WTC11 (cell line): ENCODE data around the gene SEC24C. TPM values are rescaled to one million over a fixed set of nuclear protein-coding genes. Genes with fewer than 3 reads are reported as not detected.
"Not testable (repeated sequence)": the region's sequence is repeated elsewhere in the genome, so short reads cannot be mapped to it uniquely, and the experiment has no call there.

Experiments
- ATAC-seq: fragments of 200-7000 bp; cut with Tn5 transposase; 2 replicates; pipeline ENCODE4 v1.10.0; 2021; ENCODE audit warnings: mild to moderate bottlenecking, moderate library complexity
- CTCF ChIA-PET: fragments of 300-600 bp; sonication (Branson Sonifier 250); formaldehyde crosslinking; loops from one replicate; lab custom pipeline; 2021; ENCODE audit warnings: antibody characterized with exemption; lab: Charles Lee
- POLR2A ChIA-PET: fragments of 350-600 bp; sonication (Branson Sonifier 250); formaldehyde crosslinking; loops from one replicate; lab custom pipeline; 2021; ENCODE audit warnings: antibody characterized with exemption; lab: Charles Lee
- DNase-seq: peaks from one replicate; pipeline ENCODE4 v3.0.0; 2021; ENCODE audit warnings: low spot score
- H3K27ac Mint-ChIP-seq: 2 replicates; pipeline ENCODE4 v1.8.0; 2021; ENCODE audit warnings: mixed read lengths
- H3K27me3 Mint-ChIP-seq: 2 replicates; pipeline ENCODE4 v1.8.0; 2021; ENCODE audit warnings: low read depth, mild to moderate bottlenecking, moderate library complexity, mixed read lengths
- H3K36me3 Mint-ChIP-seq: 2 replicates; pipeline ENCODE4 v1.8.0; 2021; ENCODE audit warnings: mixed read lengths
- H3K4me1 Mint-ChIP-seq: 2 replicates; pipeline ENCODE4 v1.8.0; 2022; ENCODE audit warnings: mixed read lengths
- H3K4me3 Mint-ChIP-seq: 2 replicates; pipeline ENCODE4 v1.8.0; 2021; ENCODE audit warnings: mild to moderate bottlenecking, moderate library complexity, mixed read lengths
- H3K9me3 Mint-ChIP-seq: 2 replicates; pipeline ENCODE4 v1.8.0; 2021; ENCODE audit warnings: mixed read lengths
- GABPB1 ChIP-seq: sonication (generic); formaldehyde crosslinking; IDR thresholded peaks from 2 replicates; pipeline ENCODE4 v1.8.1; 2023; ENCODE audit warnings: mild to moderate bottlenecking, missing genetic modification reagents
- total RNA-seq: library from RNA; stranded (reverse); gene quantifications from 3 replicates; pipeline ENCODE4 v1.2.3, GENCODE V29; 2021

SEC24C gene
- total RNA-seq, 1 experiment from 2014 or later = 74.2 TPM

GRCh38 chr10:73698819-73699218, 45.4 kb upstream of the SEC24C start:
- POLR2A ChIA-PET, H3K27me3 Mint-ChIP-seq, H3K9me3 Mint-ChIP-seq, H3K27ac Mint-ChIP-seq, H3K4me3 Mint-ChIP-seq, H3K4me1 Mint-ChIP-seq, H3K36me3 Mint-ChIP-seq, CTCF ChIA-PET, DNase-seq, ATAC-seq: not testable (repeated sequence)

GRCh38 chr10:73703924-73704323, 40.2 kb upstream of the SEC24C start:
- H3K27ac Mint-ChIP-seq, DNase-seq, H3K4me3 Mint-ChIP-seq, H3K4me1 Mint-ChIP-seq, H3K9me3 Mint-ChIP-seq, ATAC-seq, H3K27me3 Mint-ChIP-seq, H3K36me3 Mint-ChIP-seq, POLR2A ChIA-PET, CTCF ChIA-PET: not testable (repeated sequence)

- H3K27me3 Mint-ChIP-seq, ATAC-seq, H3K4me3 Mint-ChIP-seq, H3K36me3 Mint-ChIP-seq, POLR2A ChIA-PET, DNase-seq, H3K9me3 Mint-ChIP-seq, H3K27ac Mint-ChIP-seq, CTCF ChIA-PET, H3K4me1 Mint-ChIP-seq: not testable (repeated sequence)
Measured at GRCh38 chr10:73705506-73706072, 38.6 kb upstream of the SEC24C start.

GRCh38 chr10:73706488-73706887, 37.7 kb upstream of the SEC24C start:
- CTCF ChIA-PET, H3K4me1 Mint-ChIP-seq: not testable (repeated sequence)

GRCh38 chr10:73707628-73708027, 36.5 kb upstream of the SEC24C start:
- CTCF ChIA-PET, ATAC-seq, H3K4me3 Mint-ChIP-seq: not testable (repeated sequence)

More at GRCh38 chr10:73706488-73706887, 37.7 kb upstream of the SEC24C start:
- H3K36me3 Mint-ChIP-seq, H3K9me3 Mint-ChIP-seq, H3K4me3 Mint-ChIP-seq, H3K27ac Mint-ChIP-seq, DNase-seq, H3K27me3 Mint-ChIP-seq, ATAC-seq, POLR2A ChIA-PET: not testable (repeated sequence)

GRCh38 chr10:73708122-73708521, 36.0 kb upstream of the SEC24C start:
- H3K9me3 Mint-ChIP-seq, H3K4me1 Mint-ChIP-seq, ATAC-seq, H3K27ac Mint-ChIP-seq, CTCF ChIA-PET, H3K4me3 Mint-ChIP-seq, DNase-seq, POLR2A ChIA-PET, H3K36me3 Mint-ChIP-seq, H3K27me3 Mint-ChIP-seq: not testable (repeated sequence)

More at GRCh38 chr10:73707628-73708027, 36.5 kb upstream of the SEC24C start:
- H3K27ac Mint-ChIP-seq, H3K27me3 Mint-ChIP-seq, H3K4me1 Mint-ChIP-seq, H3K36me3 Mint-ChIP-seq, H3K9me3 Mint-ChIP-seq, POLR2A ChIA-PET, DNase-seq: not testable (repeated sequence)

- H3K27ac Mint-ChIP-seq, DNase-seq, CTCF ChIA-PET, H3K27me3 Mint-ChIP-seq, H3K9me3 Mint-ChIP-seq, ATAC-seq, POLR2A ChIA-PET, H3K4me3 Mint-ChIP-seq, H3K36me3 Mint-ChIP-seq, H3K4me1 Mint-ChIP-seq: not testable (repeated sequence)
Measured at GRCh38 chr10:73711683-73712082, 32.5 kb upstream of the SEC24C start.

- H3K27me3 Mint-ChIP-seq, DNase-seq, H3K4me1 Mint-ChIP-seq, CTCF ChIA-PET, H3K4me3 Mint-ChIP-seq, ATAC-seq, H3K27ac Mint-ChIP-seq, H3K9me3 Mint-ChIP-seq, POLR2A ChIA-PET: not testable (repeated sequence)
- H3K36me3 Mint-ChIP-seq = peaks cover 15% of the 10 kb centered on the region
- TF ChIP-seq GABPB1 (CRISPR knock-in tag) = 0 out of 2 replicates have a peak, but pooled peaks have one; percentile 38
Measured at GRCh38 chr10:73713912-73714311, 30.3 kb upstream of the SEC24C start.

GRCh38 chr10:73714483-73714882, 29.7 kb upstream of the SEC24C start:
- H3K27ac Mint-ChIP-seq, H3K4me1 Mint-ChIP-seq, H3K9me3 Mint-ChIP-seq, DNase-seq, POLR2A ChIA-PET, H3K4me3 Mint-ChIP-seq, CTCF ChIA-PET, ATAC-seq, H3K27me3 Mint-ChIP-seq: not testable (repeated sequence)
- H3K36me3 Mint-ChIP-seq = peaks cover 21% of the 10 kb centered on the region

- DNase-seq, CTCF ChIA-PET, H3K4me1 Mint-ChIP-seq, H3K27ac Mint-ChIP-seq, H3K27me3 Mint-ChIP-seq, H3K9me3 Mint-ChIP-seq, ATAC-seq, H3K4me3 Mint-ChIP-seq, POLR2A ChIA-PET: not testable (repeated sequence)
- H3K36me3 Mint-ChIP-seq = peaks cover 24% of the 10 kb centered on the region
Measured at GRCh38 chr10:73715179-73716156, 28.7 kb upstream of the SEC24C start.
